ENCODE data around the gene SEL1L3. TPM values are rescaled to one million over a fixed set of nuclear protein-coding genes. Genes with fewer than 3 reads are reported as not detected.
"Not testable (repeated sequence)": the region's sequence is repeated elsewhere in the genome, so short reads cannot be mapped to it uniquely, and the experiment has no call there.

The SEL1L3 gene
- 40.7 TPM for polyA plus RNA-seq (2013, experiment 1 of 4)
- polyA plus RNA-seq (2013, experiment 2 of 4): 39.1 TPM
- 31.2 TPM for polyA plus RNA-seq (2013, experiment 3 of 4)
- polyA plus RNA-seq (2013, experiment 4 of 4): 29.0 TPM

- whole genome bisulfite sequencing, 2 experiments: 0% methylated on average over 109 to 113 of the region's 115 CpGs
- peaks cover 37% of the 10 kb centered on the region for H3K27me3 ChIP-seq (ENCODE audit: control insufficient read depth, insufficient read depth, low read length, poor library complexity, severe bottlenecking)
Measured at GRCh38 chr4:25862411-25863346, at the start of gene SEL1L3. SEL1L3 (minus strand) TSS chr4:25862988; CDS start chr4:25862836, 152 bp downstream.

GRCh38 chr4:25911356-25911755, 48.6 kb upstream of the SEL1L3 start:
- no peaks in the 10 kb centered on the region for H3K36me3 ChIP-seq (ENCODE audit: control insufficient read depth, insufficient read depth, low read length)
- H3K27ac ChIP-seq (ENCODE audit: insufficient read depth, low read depth, low read length, poor library complexity, severe bottlenecking): no peak overlapping the region
- H3K9me3 ChIP-seq (ENCODE audit: control insufficient read depth, low read length): no peaks in the 10 kb centered on the region
- 77 to 79% methylated on average over 6 of the region's 6 CpGs for WGBS, 2 experiments
- H3K4me3 ChIP-seq (ENCODE audit: insufficient read depth, low read depth, low read length): no peak overlapping the region
- peaks cover 9% of the 10 kb centered on the region for H3K4me1 ChIP-seq (ENCODE audit: control insufficient read depth, insufficient read depth, low read length)
- H3K27me3 ChIP-seq (ENCODE audit: control insufficient read depth, insufficient read depth, low read length, poor library complexity, severe bottlenecking): peaks cover 4% of the 10 kb centered on the region

More at GRCh38 chr4:25862411-25863346, at the start of gene SEL1L3:
- H3K27ac ChIP-seq (ENCODE audit: insufficient read depth, low read depth, low read length, poor library complexity, severe bottlenecking): no peak within 1 kb of the TSS
- peaks cover 14% of the 10 kb centered on the region for H3K4me1 ChIP-seq (ENCODE audit: control insufficient read depth, insufficient read depth, low read length)
- no peaks in the 10 kb centered on the region for H3K9me3 ChIP-seq (ENCODE audit: control insufficient read depth, low read length)
- no peaks in the 10 kb centered on the region for H3K36me3 ChIP-seq (ENCODE audit: control insufficient read depth, insufficient read depth, low read length)
- peak within 1 kb of the TSS; percentile 63 for H3K4me3 ChIP-seq (ENCODE audit: insufficient read depth, low read depth, low read length)

GRCh38 chr4:25908491-25908901, 45.7 kb upstream of the SEL1L3 start:
- H3K4me3 ChIP-seq (ENCODE audit: insufficient read depth, low read depth, low read length): no peak overlapping the region
- H3K9me3 ChIP-seq (ENCODE audit: control insufficient read depth, low read length): no peaks in the 10 kb centered on the region
- no peaks in the 10 kb centered on the region for H3K36me3 ChIP-seq (ENCODE audit: control insufficient read depth, insufficient read depth, low read length)
- H3K27ac ChIP-seq (ENCODE audit: insufficient read depth, low read depth, low read length, poor library complexity, severe bottlenecking): no peak overlapping the region
- 90% methylated on average over 5 of the region's 5 CpGs for WGBS, 2 experiments
- H3K4me1 ChIP-seq (ENCODE audit: control insufficient read depth, insufficient read depth, low read length): peaks cover 5% of the 10 kb centered on the region
- peaks cover 4% of the 10 kb centered on the region for H3K27me3 ChIP-seq (ENCODE audit: control insufficient read depth, insufficient read depth, low read length, poor library complexity, severe bottlenecking)

- H3K36me3 ChIP-seq (ENCODE audit: control insufficient read depth, insufficient read depth, low read length); H3K27ac ChIP-seq (ENCODE audit: insufficient read depth, low read depth, low read length, poor library complexity, severe bottlenecking); H3K4me1 ChIP-seq (ENCODE audit: control insufficient read depth, insufficient read depth, low read length); H3K4me3 ChIP-seq (ENCODE audit: insufficient read depth, low read depth, low read length); H3K27me3 ChIP-seq (ENCODE audit: control insufficient read depth, insufficient read depth, low read length, poor library complexity, severe bottlenecking); H3K9me3 ChIP-seq (ENCODE audit: control insufficient read depth, low read length): not testable (repeated sequence)
- 97 to 98% methylated on average over 11 of the region's 11 CpGs for WGBS, 2 experiments
Measured at GRCh38 chr4:25906113-25906512, 43.3 kb upstream of the SEL1L3 start.

- no peaks in the 10 kb centered on the region for H3K4me1 ChIP-seq (ENCODE audit: control insufficient read depth, insufficient read depth, low read length)
- H3K27ac ChIP-seq (ENCODE audit: insufficient read depth, low read depth, low read length, poor library complexity, severe bottlenecking): no peak overlapping the region
- no peaks in the 10 kb centered on the region for H3K9me3 ChIP-seq (ENCODE audit: control insufficient read depth, low read length)
- no peaks in the 10 kb centered on the region for H3K27me3 ChIP-seq (ENCODE audit: control insufficient read depth, insufficient read depth, low read length, poor library complexity, severe bottlenecking)
- H3K4me3 ChIP-seq (ENCODE audit: insufficient read depth, low read depth, low read length): no peak overlapping the region
- no peaks in the 10 kb centered on the region for H3K36me3 ChIP-seq (ENCODE audit: control insufficient read depth, insufficient read depth, low read length)
- 91 to 95% methylated on average over 4 of the region's 4 CpGs for WGBS, 2 experiments
Measured at GRCh38 chr4:25905371-25905770, 42.6 kb upstream of the SEL1L3 start.

GRCh38 chr4:25904748-25905082, 41.9 kb upstream of the SEL1L3 start:
- H3K9me3 ChIP-seq (ENCODE audit: control insufficient read depth, low read length): no peaks in the 10 kb centered on the region
- no peaks in the 10 kb centered on the region for H3K4me1 ChIP-seq (ENCODE audit: control insufficient read depth, insufficient read depth, low read length)
- H3K36me3 ChIP-seq (ENCODE audit: control insufficient read depth, insufficient read depth, low read length): no peaks in the 10 kb centered on the region
- 96 to 98% methylated on average over 3 of the region's 3 CpGs for WGBS, 2 experiments
- no peaks in the 10 kb centered on the region for H3K27me3 ChIP-seq (ENCODE audit: control insufficient read depth, insufficient read depth, low read length, poor library complexity, severe bottlenecking)
- H3K27ac ChIP-seq (ENCODE audit: insufficient read depth, low read depth, low read length, poor library complexity, severe bottlenecking): no peak overlapping the region
- H3K4me3 ChIP-seq (ENCODE audit: insufficient read depth, low read depth, low read length): no peak overlapping the region

GRCh38 chr4:25903900-25904747, 41.3 kb upstream of the SEL1L3 start:
- WGBS, 2 experiments: 94 to 95% methylated on average over 8 of the region's 8 CpGs

GRCh38 chr4:25901030-25901430, 38.2 kb upstream of the SEL1L3 start:
- Histone ChIP-seq H3K4me3 (ENCODE audit: insufficient read depth, low read depth, low read length) (no peak overlapping the region), H3K4me1 (ENCODE audit: control insufficient read depth, insufficient read depth, low read length) (no peaks in the 10 kb centered on the region), H3K27ac (ENCODE audit: insufficient read depth, low read depth, low read length, poor library complexity, severe bottlenecking) (no peak overlapping the region), H3K9me3 (ENCODE audit: control insufficient read depth, low read length) (no peaks in the 10 kb centered on the region), H3K36me3 (ENCODE audit: control insufficient read depth, insufficient read depth, low read length) (no peaks in the 10 kb centered on the region), H3K27me3 (ENCODE audit: control insufficient read depth, insufficient read depth, low read length, poor library complexity, severe bottlenecking) (no peaks in the 10 kb centered on the region)
- WGBS, 2 experiments: 91 to 93% methylated on average over 10 of the region's 10 CpGs

More at GRCh38 chr4:25903900-25904747, 41.3 kb upstream of the SEL1L3 start:
- Histone ChIP-seq H3K9me3 (ENCODE audit: control insufficient read depth, low read length) (no peaks in the 10 kb centered on the region), H3K36me3 (ENCODE audit: control insufficient read depth, insufficient read depth, low read length) (no peaks in the 10 kb centered on the region), H3K4me3 (ENCODE audit: insufficient read depth, low read depth, low read length) (no peak overlapping the region), H3K4me1 (ENCODE audit: control insufficient read depth, insufficient read depth, low read length) (no peaks in the 10 kb centered on the region), H3K27me3 (ENCODE audit: control insufficient read depth, insufficient read depth, low read length, poor library complexity, severe bottlenecking) (no peaks in the 10 kb centered on the region), H3K27ac (ENCODE audit: insufficient read depth, low read depth, low read length, poor library complexity, severe bottlenecking) (no peak overlapping the region)

- no peaks in the 10 kb centered on the region for H3K9me3 ChIP-seq (ENCODE audit: control insufficient read depth, low read length)
- no peak overlapping the region for H3K4me3 ChIP-seq (ENCODE audit: insufficient read depth, low read depth, low read length)
- 86 to 100% methylated on average over 1 of the region's 1 CpG for WGBS, 2 experiments
- H3K4me1 ChIP-seq (ENCODE audit: control insufficient read depth, insufficient read depth, low read length): no peaks in the 10 kb centered on the region
- H3K27ac ChIP-seq (ENCODE audit: insufficient read depth, low read depth, low read length, poor library complexity, severe bottlenecking): no peak overlapping the region
- no peaks in the 10 kb centered on the region for H3K27me3 ChIP-seq (ENCODE audit: control insufficient read depth, insufficient read depth, low read length, poor library complexity, severe bottlenecking)
- no peaks in the 10 kb centered on the region for H3K36me3 ChIP-seq (ENCODE audit: control insufficient read depth, insufficient read depth, low read length)
Measured at GRCh38 chr4:25900310-25900709, 37.5 kb upstream of the SEL1L3 start.
